ENCODE results near the gene PLA2G6. TPM values are rescaled to one million over a fixed set of nuclear protein-coding genes. Genes with fewer than 3 reads are reported as not detected.
"Not testable (repeated sequence)": the region's sequence is repeated elsewhere in the genome, so short reads cannot be mapped to it uniquely, and the experiment has no call there.

PLA2G6 gene
- total RNA-seq, 1 donor from 2014 or later = 12.8 TPM

- no peak for ATAC-seq
Measured at GRCh38 chr22:38191055-38191454, 9.4 kb upstream of the PLA2G6 start.

GRCh38 chr22:38190581-38190980, 9.0 kb upstream of the PLA2G6 start:
- no peak for ATAC-seq

- no peak for ATAC-seq
Measured at GRCh38 chr22:38189104-38189503, 7.5 kb upstream of the PLA2G6 start.

- no peak for ATAC-seq
Measured at GRCh38 chr22:38187413-38188212, 6.0 kb upstream of the PLA2G6 start.

GRCh38 chr22:38186429-38186828, 4.8 kb upstream of the PLA2G6 start:
- no peak for ATAC-seq

GRCh38 chr22:38184788-38185187, 3.2 kb upstream of the PLA2G6 start:
- no peak for ATAC-seq

GRCh38 chr22:38180841-38181452, 683 bp downstream of the PLA2G6 start:
- peak; percentile 70 for ATAC-seq

GRCh38 chr22:38178605-38178937, 3.1 kb downstream of the PLA2G6 start:
- not testable (repeated sequence) for ATAC-seq

GRCh38 chr22:38177926-38178604, 3.6 kb downstream of the PLA2G6 start:
- ATAC-seq = peak; percentile 32

GRCh38 chr22:38177571-38177925, 4.1 kb downstream of the PLA2G6 start:
- not testable (repeated sequence) for ATAC-seq

- no peak for ATAC-seq
Measured at GRCh38 chr22:38177044-38177443, 4.6 kb downstream of the PLA2G6 start.

GRCh38 chr22:38176170-38176741, 5.4 kb downstream of the PLA2G6 start:
- peak; percentile 1 for ATAC-seq

- ATAC-seq = no peak
Measured at GRCh38 chr22:38175206-38176118, 6.2 kb downstream of the PLA2G6 start.

GRCh38 chr22:38174626-38175025, 7.0 kb downstream of the PLA2G6 start:
- no peak for ATAC-seq

GRCh38 chr22:38173641-38173906, 8.1 kb downstream of the PLA2G6 start:
- no peak for ATAC-seq

GRCh38 chr22:38172832-38173640, 8.6 kb downstream of the PLA2G6 start:
- ATAC-seq = peak; percentile 47

GRCh38 chr22:38171927-38172831, 9.5 kb downstream of the PLA2G6 start:
- ATAC-seq = peak; percentile 76

- ATAC-seq = no peak
Measured at GRCh38 chr22:38170469-38170868, 11.2 kb downstream of the PLA2G6 start.

- no peak for ATAC-seq
Measured at GRCh38 chr22:38169116-38169515, 12.5 kb downstream of the PLA2G6 start.

- ATAC-seq = peak; percentile 54
Measured at GRCh38 chr22:38167988-38168407, 13.6 kb downstream of the PLA2G6 start.

Data from esophagus mucosa (tissue), 1 donor.